ENCODE results near the gene CD44. TPM values are rescaled to one million over a fixed set of nuclear protein-coding genes. Genes with fewer than 3 reads are reported as not detected.
A peak's percentile ranks its signal among the peaks of the same experiment; 100 is the strongest.
"Not testable (repeated sequence)": the region's sequence is repeated elsewhere in the genome, so short reads cannot be mapped to it uniquely, and the experiment has no call there.

Gene CD44
- total RNA-seq, 2 experiments from 2014 or later = 380 to 428 TPM

DNA sequence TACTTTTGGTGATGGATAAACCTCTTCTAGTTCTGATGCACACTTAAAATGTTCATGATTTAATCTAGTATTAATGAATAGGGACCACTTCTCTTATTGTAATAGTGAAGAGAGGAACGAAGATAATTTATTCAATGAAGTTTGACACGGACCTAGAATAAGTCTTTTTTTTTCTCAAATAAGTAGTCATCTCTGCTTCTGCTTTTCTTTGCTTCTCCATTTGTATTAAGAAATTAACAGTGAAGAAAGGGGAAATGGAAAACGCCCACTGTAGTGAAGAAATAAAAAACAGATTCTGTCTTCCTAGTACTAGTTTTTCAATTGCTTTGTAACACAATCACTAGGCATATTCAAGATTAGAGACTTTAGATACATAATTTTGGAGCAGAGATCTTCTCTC lies 73.0 kb downstream of the CD44 start:
- Mint-ChIP-seq H3K4me1 (peaks cover 53% of the 10 kb centered on the region), H3K27me3 (no peaks in the 10 kb centered on the region), H3K9me3 (peaks cover 24% of the 10 kb centered on the region), H3K36me3 (peaks cover 97% of the 10 kb centered on the region), H3K4me3 (no peak overlapping the region), H3K27ac (peak overlapping the region; percentile 40)
- no peak for DNase-seq

DNA sequence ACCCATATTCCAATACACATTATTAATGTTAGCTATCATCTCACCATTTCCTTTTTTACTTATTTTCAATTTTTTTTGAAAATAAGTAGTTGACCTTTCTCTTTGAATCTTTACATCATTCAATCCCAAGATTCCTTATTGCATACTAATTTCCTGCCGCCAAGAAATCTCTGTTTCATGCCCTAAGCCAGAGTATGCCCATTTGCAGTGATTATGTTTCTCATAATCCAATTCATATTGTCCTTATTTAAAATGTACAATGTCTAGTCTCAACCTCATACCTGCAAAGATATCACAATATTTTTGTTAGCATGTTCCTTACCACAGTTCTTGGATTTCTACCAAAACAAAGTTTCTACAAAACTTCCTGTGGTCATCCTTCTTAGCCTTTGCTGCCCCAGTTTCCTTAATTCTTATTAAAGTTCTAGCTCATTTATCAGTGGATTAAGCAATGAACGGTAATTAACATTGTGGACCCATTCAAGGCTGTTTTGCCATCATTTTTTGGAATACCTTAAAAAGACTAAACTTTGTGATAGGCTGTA lies 75.3 kb downstream of the CD44 start:
- Mint-ChIP-seq H3K4me1 (peaks cover 65% of the 10 kb centered on the region), H3K27ac (peak overlapping the region; percentile 79), H3K4me3 (no peak overlapping the region)

DNA sequence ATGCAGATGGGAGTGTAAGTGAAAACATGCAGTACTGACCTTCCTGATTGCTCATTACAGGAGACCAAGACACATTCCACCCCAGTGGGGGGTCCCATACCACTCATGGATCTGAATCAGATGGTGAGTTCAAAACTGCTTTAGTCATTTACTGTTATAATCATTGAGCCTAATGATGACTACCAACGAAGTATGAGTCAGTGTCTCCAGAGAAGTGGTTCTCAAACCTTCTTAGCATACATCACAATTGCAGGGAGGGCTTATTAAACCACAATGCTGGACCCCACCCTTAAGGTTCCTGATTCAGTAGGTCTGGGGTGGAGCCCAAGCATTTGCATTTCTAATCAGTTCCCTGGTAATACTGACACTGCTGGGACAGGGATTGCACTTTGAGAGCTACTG lies 75.8 kb downstream of the CD44 start:
- Mint-ChIP-seq H3K36me3 (peaks cover 95% of the 10 kb centered on the region), H3K4me1 (peaks cover 64% of the 10 kb centered on the region), H3K9me3 (peaks cover 7% of the 10 kb centered on the region), H3K27ac (peak overlapping the region; percentile 79), H3K4me3 (peak overlapping the region; percentile 14), H3K27me3 (no peaks in the 10 kb centered on the region)
- DNase-seq = peak; percentile 47

More for the DNA sequence above, 75.3 kb downstream of the CD44 start:
- no peak for DNase-seq
- H3K27me3 Mint-ChIP-seq = no peaks in the 10 kb centered on the region
- H3K36me3 Mint-ChIP-seq = peaks cover 95% of the 10 kb centered on the region
- peaks cover 12% of the 10 kb centered on the region for H3K9me3 Mint-ChIP-seq

DNA sequence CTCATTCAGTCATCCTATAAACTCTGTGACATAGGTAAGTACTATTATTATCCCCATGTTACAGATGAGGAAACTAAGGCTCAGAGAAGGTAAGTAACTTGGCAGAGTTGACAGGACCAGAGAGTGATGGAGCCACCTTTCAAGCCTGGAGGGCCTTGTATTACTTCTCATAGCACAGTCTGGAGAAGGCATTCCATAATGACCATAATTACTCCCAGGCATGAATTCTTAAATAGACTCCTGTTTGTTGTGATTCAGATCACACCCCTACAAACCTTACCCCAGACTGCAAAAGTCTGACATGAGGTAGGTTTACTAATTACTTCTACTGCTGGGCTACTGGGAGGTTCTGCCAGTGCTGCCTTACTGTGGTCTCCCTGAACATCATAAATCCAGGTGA lies 77.0 kb downstream of the CD44 start:
- peak overlapping the region; percentile 79 for H3K27ac Mint-ChIP-seq

DNA sequence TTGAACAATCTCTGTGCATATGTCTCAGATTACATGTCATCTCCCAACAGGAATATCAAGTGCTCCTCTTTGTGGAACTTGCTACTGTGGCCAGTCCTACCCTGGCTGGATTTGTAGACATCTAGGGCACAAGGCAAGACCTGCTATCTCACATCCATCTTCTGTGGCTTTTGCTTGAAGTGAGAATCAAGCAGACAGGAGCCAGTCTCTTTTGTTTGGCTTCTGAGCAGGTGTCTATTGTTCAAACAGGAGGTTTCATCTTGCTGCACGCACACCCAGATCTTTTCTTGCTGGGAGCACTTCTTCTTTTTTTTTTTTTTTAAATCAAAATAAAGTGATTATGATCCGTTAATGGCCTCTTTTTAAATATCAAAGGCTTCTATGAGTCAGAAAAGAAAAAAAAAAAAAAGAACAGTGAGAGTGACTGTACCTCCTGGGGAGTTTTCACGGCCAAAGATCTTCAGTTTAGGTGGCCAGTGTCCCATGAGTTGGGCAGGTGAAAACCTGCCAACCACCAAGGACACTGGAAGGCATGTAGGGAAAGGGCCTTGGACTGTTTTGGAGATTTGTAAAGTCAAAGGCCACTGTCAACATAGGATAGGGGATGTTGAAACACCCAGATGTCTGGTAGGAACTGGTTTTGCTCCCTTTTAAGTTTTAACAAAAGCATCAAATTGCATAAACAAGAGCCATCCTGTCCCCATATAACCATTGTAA lies 78.1 kb downstream of the CD44 start:
- H3K9me3 Mint-ChIP-seq = peaks cover 3% of the 10 kb centered on the region
- no peak for DNase-seq
- H3K36me3 Mint-ChIP-seq = peaks cover 85% of the 10 kb centered on the region
- no peak overlapping the region for H3K4me3 Mint-ChIP-seq
- peaks cover 58% of the 10 kb centered on the region for H3K4me1 Mint-ChIP-seq
- H3K27ac Mint-ChIP-seq = peak overlapping the region; percentile 79
- no peaks in the 10 kb centered on the region for H3K27me3 Mint-ChIP-seq

More for the DNA sequence above, 77.0 kb downstream of the CD44 start:
- Mint-ChIP-seq H3K27me3 (no peaks in the 10 kb centered on the region), H3K9me3 (peaks cover 3% of the 10 kb centered on the region), H3K4me1 (peaks cover 62% of the 10 kb centered on the region), H3K4me3 (no peak overlapping the region), H3K36me3 (peaks cover 90% of the 10 kb centered on the region)
- no peak for DNase-seq

DNA sequence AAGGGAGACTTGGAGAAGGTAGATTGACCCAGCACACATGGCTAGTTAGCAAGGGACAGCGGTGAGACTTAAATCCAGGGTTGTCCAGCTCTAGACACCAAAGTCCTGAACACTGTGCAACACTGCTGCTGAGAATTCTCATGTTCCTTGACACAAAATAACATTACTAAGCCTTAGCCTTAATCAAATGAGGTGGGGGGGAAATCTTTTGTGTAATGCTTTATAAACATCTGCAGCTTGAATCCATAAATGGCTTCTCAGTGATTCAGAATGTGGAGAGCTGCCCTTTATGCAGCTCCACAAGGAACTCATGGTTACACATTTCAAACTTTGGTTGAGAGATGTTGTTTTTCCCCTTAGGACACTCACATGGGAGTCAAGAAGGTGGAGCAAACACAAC lies 80.0 kb downstream of the CD44 start:
- Mint-ChIP-seq H3K36me3 (peaks cover 83% of the 10 kb centered on the region), H3K4me3 (no peak overlapping the region), H3K27me3 (no peaks in the 10 kb centered on the region), H3K9me3 (no peaks in the 10 kb centered on the region), H3K27ac (peak overlapping the region; percentile 38), H3K4me1 (peaks cover 44% of the 10 kb centered on the region)
- no peak for DNase-seq

DNA sequence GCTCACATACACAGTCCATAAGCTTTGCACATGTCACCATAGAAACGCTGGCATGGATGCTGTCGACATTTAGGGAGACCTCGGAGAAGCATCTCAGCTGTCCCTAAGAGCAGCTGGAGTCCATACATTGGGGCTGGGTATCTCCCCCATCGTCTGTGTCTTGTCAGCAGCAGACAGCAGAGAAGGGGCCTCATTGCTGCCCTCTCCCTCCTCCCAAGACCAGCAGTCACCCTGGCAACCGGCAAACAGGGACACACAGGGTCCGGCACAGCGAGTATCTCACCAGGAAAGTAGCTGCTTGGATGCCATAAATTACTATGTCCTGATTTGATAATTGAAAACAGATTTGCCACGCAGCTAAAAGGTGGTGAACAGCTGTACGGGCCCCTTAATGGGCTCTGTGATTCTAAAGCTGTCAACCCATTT lies 84.4 kb downstream of the CD44 start:
- H3K27ac Mint-ChIP-seq = peak overlapping the region; percentile 36
- peaks cover 13% of the 10 kb centered on the region for H3K4me1 Mint-ChIP-seq
- H3K27me3 Mint-ChIP-seq = no peaks in the 10 kb centered on the region
- no peak for DNase-seq
- no peaks in the 10 kb centered on the region for H3K9me3 Mint-ChIP-seq
- peaks cover 83% of the 10 kb centered on the region for H3K36me3 Mint-ChIP-seq
- no peak overlapping the region for H3K4me3 Mint-ChIP-seq

DNA sequence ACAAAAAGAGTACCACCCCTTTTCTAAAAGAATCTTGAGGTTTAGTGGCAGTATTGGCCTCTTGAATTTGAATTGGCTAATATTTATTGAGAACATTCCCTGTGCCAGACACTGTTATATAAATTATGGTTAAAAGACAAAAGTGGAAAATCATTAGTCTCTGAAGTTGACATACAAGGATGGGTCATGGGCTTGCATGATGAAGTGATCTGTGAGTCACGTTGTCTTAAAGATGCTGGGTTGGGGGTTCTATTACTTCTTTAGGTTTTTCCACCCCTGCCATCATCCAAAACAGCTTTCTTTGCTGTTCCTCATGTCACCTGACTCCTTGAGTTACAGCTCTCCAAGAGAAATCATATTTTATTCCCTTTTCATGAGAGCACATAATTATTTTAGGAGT lies 85.0 kb downstream of the CD44 start:
- no peak overlapping the region for H3K4me3 Mint-ChIP-seq
- peaks cover 8% of the 10 kb centered on the region for H3K4me1 Mint-ChIP-seq
- no peak for DNase-seq
- H3K27ac Mint-ChIP-seq = no peak overlapping the region
- H3K36me3 Mint-ChIP-seq = peaks cover 82% of the 10 kb centered on the region
- no peaks in the 10 kb centered on the region for H3K9me3 Mint-ChIP-seq
- H3K27me3 Mint-ChIP-seq = no peaks in the 10 kb centered on the region

DNA sequence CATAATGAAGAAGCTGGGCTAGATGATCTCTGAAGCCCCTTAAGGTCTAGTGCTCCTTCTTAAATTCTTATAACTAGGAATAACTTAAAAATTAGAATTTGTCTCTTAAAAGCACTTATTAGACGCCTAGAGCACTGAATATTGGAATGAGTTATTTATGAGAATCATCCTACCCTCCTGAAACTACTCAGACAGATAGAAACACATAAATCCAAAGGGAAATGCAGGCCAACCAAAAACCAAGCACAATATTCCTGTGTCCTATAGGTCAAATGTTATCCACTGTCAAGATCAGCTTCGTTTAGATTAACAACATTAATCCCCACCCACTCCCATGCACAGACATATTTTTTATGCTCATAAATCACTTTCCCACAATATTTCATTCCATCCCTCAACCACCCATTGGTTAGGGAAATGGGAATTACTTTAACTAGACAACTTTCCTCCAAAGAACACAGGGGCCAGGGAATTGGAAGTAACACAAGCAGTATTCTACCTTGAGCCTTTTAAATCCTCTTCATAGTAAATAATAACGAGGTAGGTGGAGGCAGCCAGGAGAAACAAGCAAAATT lies 87.1 kb downstream of the CD44 start:
- Mint-ChIP-seq H3K4me1 (peaks cover 6% of the 10 kb centered on the region), H3K4me3 (no peak overlapping the region), H3K9me3 (peaks cover 3% of the 10 kb centered on the region), H3K27ac (peak overlapping the region; percentile 47), H3K27me3 (no peaks in the 10 kb centered on the region), H3K36me3 (peaks cover 88% of the 10 kb centered on the region)
- DNase-seq = no peak

DNA sequence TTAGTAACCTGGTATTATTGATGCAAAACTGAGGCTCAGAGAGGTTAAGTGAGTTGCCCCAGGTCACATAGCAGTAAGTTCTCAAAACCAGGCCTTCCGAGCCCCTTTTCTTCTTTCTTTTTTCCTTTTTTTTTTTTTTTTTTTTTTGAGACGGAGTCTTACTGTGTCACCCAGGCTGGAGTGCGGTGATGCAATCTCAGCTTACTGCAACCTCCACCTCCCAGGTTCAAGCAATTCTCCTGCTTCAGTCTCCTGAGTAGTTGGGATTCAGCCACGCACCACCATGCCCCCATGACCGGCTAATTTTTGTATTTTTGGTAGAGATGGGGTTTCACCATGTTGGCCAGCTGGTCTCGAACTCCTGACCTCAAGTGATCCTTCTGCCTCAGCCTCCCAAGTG lies 87.8 kb downstream of the CD44 start:
- H3K27ac Mint-ChIP-seq, H3K27me3 Mint-ChIP-seq, H3K9me3 Mint-ChIP-seq, DNase-seq, H3K4me3 Mint-ChIP-seq, H3K4me1 Mint-ChIP-seq: not testable (repeated sequence)
- peaks cover 90% of the 10 kb centered on the region for H3K36me3 Mint-ChIP-seq

DNA sequence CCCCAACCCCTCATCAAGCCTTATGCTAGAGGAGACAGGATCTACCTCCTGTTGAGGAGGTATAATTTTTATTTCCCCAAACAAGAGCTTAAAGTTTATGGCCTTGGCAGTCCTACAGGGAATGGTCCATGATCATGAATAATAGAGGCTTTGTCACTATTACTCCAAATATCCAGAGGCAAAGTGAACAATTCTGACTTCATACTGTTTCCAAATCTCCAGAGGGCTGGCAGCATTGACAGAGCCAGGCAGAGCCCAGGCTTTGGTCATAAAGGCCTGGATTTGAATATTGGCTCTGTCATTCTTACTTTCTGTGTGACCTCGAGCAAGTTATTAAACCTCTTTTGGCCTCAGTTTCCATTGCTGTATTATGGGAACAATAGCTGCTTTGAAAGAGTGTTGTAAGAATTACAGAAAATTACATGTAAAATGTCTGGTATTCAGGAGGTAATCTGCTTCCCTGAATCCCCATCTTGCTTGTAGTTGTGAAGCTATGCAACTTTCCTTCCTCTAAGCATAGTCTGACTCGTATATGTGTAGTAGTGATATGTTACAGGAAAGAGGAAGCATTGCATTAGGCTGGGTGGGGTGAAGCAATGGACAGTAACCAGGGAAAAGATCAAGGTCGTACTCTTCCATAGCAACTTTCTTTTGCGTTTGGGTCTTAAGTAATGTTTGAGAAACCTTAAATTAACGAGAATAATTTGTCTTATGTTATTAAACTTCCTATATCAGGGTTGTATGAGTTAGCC lies 88.8 kb downstream of the CD44 start:
- H3K4me1 Mint-ChIP-seq = peaks cover 10% of the 10 kb centered on the region
- H3K9me3 Mint-ChIP-seq = peaks cover 9% of the 10 kb centered on the region
- no peaks in the 10 kb centered on the region for H3K27me3 Mint-ChIP-seq
- peaks cover 95% of the 10 kb centered on the region for H3K36me3 Mint-ChIP-seq
- DNase-seq = no peak
- no peak overlapping the region for H3K4me3 Mint-ChIP-seq
- peak overlapping the region; percentile 58 for H3K27ac Mint-ChIP-seq

DNA sequence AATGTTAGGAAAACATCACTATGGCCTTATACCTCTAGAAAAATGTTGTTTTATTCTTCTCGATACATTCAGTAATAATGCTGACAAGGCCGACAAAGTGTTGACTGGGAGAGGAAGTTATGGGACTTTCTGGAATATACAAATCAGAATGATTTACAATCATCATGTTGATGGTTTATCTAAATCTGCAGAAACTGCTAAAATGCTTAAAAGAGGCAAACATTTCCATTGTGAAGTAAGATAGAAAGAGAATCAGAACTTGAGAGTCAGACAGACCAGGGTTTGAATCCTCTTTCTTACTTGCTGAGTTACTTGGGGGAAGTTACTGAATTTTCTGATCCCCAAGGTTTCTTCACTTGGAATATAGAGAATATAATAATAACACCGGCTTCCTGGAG lies 89.4 kb downstream of the CD44 start:
- Mint-ChIP-seq H3K4me3 (no peak overlapping the region), H3K4me1 (peaks cover 14% of the 10 kb centered on the region), H3K27me3 (no peaks in the 10 kb centered on the region), H3K36me3 (peaks cover 95% of the 10 kb centered on the region), H3K9me3 (peaks cover 14% of the 10 kb centered on the region), H3K27ac (peak overlapping the region; percentile 12)
- no peak for DNase-seq

DNA sequence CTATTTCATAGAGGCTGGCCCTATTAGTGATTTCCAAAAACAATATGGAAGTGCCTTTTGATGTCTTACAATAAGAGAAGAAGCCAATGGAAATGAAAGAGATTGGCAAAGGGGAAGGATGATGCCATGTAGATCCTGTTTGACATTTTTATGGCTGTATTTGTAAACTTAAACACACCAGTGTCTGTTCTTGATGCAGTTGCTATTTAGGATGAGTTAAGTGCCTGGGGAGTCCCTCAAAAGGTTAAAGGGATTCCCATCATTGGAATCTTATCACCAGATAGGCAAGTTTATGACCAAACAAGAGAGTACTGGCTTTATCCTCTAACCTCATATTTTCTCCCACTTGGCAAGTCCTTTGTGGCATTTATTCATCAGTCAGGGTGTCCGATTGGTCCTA lies 91.4 kb downstream of the CD44 start:
- H3K36me3 Mint-ChIP-seq = peaks cover 92% of the 10 kb centered on the region
- H3K27ac Mint-ChIP-seq = no peak overlapping the region
- H3K27me3 Mint-ChIP-seq = no peaks in the 10 kb centered on the region
- peaks cover 32% of the 10 kb centered on the region for H3K4me1 Mint-ChIP-seq
- H3K4me3 Mint-ChIP-seq = no peak overlapping the region
- no peak for DNase-seq
- H3K9me3 Mint-ChIP-seq = peaks cover 30% of the 10 kb centered on the region

DNA sequence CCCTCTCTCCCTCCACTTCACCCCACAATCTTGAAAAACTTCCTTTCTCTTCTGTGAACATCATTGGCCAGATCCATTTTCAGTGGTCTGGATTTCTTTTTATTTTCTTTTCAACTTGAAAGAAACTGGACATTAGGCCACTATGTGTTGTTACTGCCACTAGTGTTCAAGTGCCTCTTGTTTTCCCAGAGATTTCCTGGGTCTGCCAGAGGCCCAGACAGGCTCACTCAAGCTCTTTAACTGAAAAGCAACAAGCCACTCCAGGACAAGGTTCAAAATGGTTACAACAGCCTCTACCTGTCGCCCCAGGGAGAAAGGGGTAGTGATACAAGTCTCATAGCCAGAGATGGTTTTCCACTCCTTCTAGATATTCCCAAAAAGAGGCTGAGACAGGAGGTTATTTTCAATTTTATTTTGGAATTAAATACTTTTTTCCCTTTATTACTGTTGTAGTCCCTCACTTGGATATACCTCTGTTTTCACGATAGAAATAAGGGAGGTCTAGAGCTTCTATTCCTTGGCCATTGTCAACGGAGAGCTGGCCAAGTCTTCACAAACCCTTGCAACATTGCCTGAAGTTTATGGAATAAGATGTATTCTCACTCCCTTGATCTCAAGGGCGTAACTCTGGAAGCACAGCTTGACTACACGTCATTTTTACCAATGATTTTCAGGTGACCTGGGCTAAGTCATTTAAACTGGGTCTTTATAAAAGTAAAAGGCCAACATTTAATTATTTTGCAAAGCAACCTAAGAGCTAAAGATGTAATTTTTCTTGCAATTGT lies 92.3 kb downstream of the CD44 start:
- H3K27ac Mint-ChIP-seq = no peak overlapping the region

More for the DNA sequence above, 92.3 kb downstream of the CD44 start:
- H3K9me3 Mint-ChIP-seq = peaks cover 34% of the 10 kb centered on the region
- peaks cover 92% of the 10 kb centered on the region for H3K36me3 Mint-ChIP-seq
- no peaks in the 10 kb centered on the region for H3K27me3 Mint-ChIP-seq
- DNase-seq = no peak
- H3K4me3 Mint-ChIP-seq = no peak overlapping the region
- H3K4me1 Mint-ChIP-seq = peaks cover 38% of the 10 kb centered on the region
